Measurements from ENCODE around the gene MOB1B.
"Not testable (repeated sequence)": the region's sequence is repeated elsewhere in the genome, so short reads cannot be mapped to it uniquely, and the experiment has no call there.

Gene MOB1B

DNA sequence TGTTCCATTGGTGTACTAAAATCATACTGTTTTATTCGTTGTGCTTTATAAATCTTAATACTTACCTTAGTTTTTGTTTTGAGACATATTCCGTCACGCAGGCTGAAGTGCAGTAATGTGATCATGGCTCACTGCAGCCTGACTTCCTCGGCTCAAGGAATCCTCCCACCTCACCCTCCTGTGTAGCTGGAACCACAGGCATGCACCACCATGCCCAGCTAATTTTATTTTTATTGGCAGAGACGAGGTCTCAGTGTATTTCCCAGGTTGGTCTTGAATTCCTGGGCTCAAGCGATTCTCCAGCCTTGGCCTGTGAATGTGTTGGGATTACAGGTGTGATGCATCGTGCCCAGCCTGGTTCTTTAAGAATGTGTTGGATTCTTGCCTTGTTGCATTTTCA lies 66.9 kb downstream of the MOB1B start:
- no peak overlapping the region for H3K27ac Mint-ChIP-seq
- H3K4me1 Mint-ChIP-seq = no peaks in the 10 kb centered on the region
- H3K36me3 Mint-ChIP-seq = peaks cover 13% of the 10 kb centered on the region
- no peak overlapping the region for H3K4me3 Mint-ChIP-seq
- no peaks in the 10 kb centered on the region for H3K27me3 Mint-ChIP-seq
- H3K9me3 Mint-ChIP-seq = no peaks in the 10 kb centered on the region
- no peak for ATAC-seq

DNA sequence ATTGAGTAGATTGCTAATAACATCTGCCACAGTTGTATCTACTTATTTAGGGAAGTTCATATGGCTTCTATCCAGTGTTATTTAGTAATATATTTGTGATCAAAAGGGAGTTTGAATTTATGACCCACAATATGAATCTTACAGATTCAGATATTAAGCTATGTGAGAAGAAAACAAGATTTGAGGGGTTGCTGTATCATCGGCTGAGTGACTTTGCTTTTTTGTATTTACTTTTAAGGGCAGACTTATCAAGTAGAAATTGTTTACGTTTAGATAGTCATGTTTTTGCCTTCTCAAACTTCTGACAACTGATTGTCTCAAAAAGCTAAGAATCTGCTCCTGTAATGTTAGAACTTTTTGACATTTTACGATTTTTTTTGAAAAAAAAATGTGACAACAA lies 74.1 kb downstream of the MOB1B start:
- Mint-ChIP-seq H3K9me3 (no peaks in the 10 kb centered on the region), H3K36me3 (peaks cover 45% of the 10 kb centered on the region), H3K27ac (no peak overlapping the region), H3K4me1 (peaks cover 17% of the 10 kb centered on the region), H3K27me3 (no peaks in the 10 kb centered on the region), H3K4me3 (no peak overlapping the region)
- ATAC-seq = no peak

DNA sequence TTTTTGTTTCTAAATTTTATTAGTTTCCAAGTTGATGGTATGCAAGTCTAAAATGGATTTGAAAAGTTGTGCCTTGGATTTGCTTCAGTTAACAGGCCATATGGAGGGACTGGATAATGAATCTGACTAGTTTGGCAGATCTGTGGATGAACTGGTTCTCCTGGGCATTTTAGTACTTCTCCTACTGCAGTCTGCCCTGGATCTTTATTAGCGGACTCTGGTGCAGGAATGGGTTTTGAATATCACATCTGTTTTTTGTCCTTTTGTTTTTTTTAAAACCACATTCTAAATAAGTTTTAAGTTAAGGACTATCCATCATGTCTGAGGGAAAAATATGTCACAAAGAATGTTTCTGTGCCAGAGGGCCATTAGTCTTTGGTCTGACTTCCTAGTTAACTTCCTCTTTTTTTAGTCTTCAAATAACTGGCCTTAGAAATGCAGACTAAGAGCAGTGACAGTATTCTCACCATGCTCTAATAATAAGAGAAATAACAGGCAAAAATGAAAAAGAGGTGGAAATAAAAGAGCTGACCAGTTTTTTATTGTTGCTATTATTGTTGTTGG lies 77.4 kb downstream of the MOB1B start:
- peaks cover 40% of the 10 kb centered on the region for H3K36me3 Mint-ChIP-seq
- ATAC-seq = no peak
- peaks cover 17% of the 10 kb centered on the region for H3K4me1 Mint-ChIP-seq
- H3K27me3 Mint-ChIP-seq = no peaks in the 10 kb centered on the region
- H3K27ac Mint-ChIP-seq = peak overlapping the region; percentile 68
- no peaks in the 10 kb centered on the region for H3K9me3 Mint-ChIP-seq
- no peak overlapping the region for H3K4me3 Mint-ChIP-seq

DNA sequence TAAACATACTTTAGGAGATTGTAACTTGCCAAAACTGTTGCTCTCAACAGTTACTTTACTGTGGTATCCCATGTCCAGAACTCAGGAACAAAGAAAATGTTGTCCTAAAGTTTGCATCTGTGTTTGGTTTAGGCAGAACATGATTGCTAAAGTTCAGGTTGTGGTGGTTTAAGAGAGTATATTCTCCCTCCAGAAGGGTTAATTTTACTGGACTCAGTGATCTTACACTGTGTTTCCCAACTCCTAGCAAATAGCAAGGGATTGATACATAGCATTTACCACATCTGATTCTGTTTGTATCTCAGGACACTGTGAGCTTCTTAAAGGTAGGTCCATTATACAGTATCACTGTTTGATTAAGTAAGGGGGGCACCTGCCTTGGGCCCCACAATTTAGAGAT lies 78.0 kb downstream of the MOB1B start:
- peaks cover 17% of the 10 kb centered on the region for H3K4me1 Mint-ChIP-seq
- no peaks in the 10 kb centered on the region for H3K9me3 Mint-ChIP-seq
- peaks cover 36% of the 10 kb centered on the region for H3K36me3 Mint-ChIP-seq
- H3K4me3 Mint-ChIP-seq = no peak overlapping the region
- H3K27me3 Mint-ChIP-seq = no peaks in the 10 kb centered on the region
- peak overlapping the region; percentile 68 for H3K27ac Mint-ChIP-seq
- ATAC-seq = no peak

DNA sequence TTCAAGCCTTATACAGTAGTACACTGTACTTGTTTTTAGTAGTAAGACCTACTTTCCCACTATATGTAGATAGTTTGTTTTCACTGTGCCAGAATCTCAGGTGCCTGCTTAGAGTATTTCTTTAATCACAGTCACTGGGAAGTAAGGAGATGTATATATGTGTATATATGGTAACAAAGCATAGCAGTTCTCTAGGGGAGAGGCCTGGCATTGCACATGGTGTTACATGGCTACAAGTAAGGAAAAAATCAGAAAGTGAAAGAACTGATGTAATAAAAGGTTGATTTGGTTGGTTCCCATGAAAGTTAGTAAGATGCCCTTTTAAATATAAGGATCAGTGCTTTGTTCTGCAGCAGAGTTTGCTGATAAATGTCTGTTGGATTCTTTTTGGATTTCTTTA lies 81.9 kb downstream of the MOB1B start:
- Mint-ChIP-seq H3K27ac (no peak overlapping the region), H3K36me3 (peaks cover 13% of the 10 kb centered on the region), H3K9me3 (no peaks in the 10 kb centered on the region), H3K27me3 (no peaks in the 10 kb centered on the region), H3K4me3 (no peak overlapping the region), H3K4me1 (peaks cover 11% of the 10 kb centered on the region)
- ATAC-seq = no peak

DNA sequence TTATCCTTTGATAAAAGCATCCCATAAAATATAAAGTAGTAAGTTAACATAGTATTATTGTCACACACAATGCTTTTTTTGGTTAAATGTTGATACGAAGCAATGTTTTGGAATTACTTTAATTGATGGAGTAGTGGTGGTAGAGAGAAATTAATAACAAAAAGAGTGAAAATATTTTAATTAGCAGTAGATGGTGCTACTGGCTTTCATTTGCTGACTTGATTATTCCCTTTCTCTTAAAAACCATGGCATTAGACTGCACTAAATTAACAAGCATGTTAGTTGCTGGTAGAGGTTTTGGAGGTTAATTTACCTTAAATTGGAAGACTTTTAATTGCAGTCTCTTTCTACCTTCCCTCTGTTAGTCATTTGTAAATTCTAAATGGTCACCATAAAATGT lies 82.4 kb downstream of the MOB1B start:
- no peaks in the 10 kb centered on the region for H3K9me3 Mint-ChIP-seq
- H3K4me3 Mint-ChIP-seq = no peak overlapping the region
- ATAC-seq = no peak
- no peak overlapping the region for H3K27ac Mint-ChIP-seq
- H3K36me3 Mint-ChIP-seq = peaks cover 8% of the 10 kb centered on the region
- H3K27me3 Mint-ChIP-seq = no peaks in the 10 kb centered on the region
- peaks cover 7% of the 10 kb centered on the region for H3K4me1 Mint-ChIP-seq

DNA sequence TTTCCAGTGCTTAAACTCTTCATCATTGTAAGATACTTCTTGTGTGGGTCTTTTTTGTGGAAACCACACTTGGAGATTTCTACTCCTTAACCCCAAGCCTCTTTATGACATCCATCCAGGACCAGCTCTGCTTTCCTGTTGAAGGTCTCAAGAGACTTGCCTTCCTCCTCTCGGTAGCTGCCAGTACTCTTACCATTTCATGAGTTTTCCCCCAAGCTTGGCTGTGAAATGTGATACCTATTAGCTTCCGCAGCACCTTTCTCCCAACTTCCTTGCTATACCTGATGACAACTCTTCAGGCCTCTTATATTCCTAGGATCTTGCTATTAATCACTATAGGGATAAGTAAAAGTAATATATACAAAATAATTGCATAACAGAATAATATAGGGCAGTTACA lies 89.4 kb downstream of the MOB1B start:
- H3K27ac Mint-ChIP-seq = peak overlapping the region; percentile 87
- ATAC-seq = no peak
- peaks cover 11% of the 10 kb centered on the region for H3K36me3 Mint-ChIP-seq
- H3K4me1 Mint-ChIP-seq = peaks cover 35% of the 10 kb centered on the region
- no peak overlapping the region for H3K4me3 Mint-ChIP-seq
- H3K27me3 Mint-ChIP-seq = no peaks in the 10 kb centered on the region
- H3K9me3 Mint-ChIP-seq = no peaks in the 10 kb centered on the region

DNA sequence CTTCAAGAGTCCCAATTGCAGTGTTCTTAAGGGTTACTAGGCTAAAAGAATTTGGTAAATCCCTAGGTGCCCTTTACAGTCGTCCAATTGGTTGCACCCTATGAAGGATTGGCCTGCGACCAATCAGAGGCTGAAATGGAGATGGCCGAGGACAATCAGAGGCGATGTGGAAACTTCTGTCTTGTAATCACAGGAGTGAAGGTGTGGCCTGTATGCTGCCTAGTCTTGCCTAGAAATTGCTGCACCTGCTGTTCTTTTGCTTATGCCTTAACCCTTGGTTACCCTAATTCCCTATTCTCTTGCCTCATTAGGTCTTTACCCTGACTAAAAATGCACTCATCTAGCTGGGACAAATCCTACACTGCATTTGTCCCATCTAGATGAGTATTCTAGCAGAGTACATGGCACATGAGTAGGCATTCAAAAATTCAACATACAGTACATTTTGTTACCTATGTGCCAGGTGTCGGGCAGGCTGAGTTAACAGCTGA lies 90.3 kb downstream of the MOB1B start:
- no peaks in the 10 kb centered on the region for H3K9me3 Mint-ChIP-seq
- ATAC-seq = no peak
- peaks cover 11% of the 10 kb centered on the region for H3K36me3 Mint-ChIP-seq
- H3K27me3 Mint-ChIP-seq = no peaks in the 10 kb centered on the region
- H3K27ac Mint-ChIP-seq = peak overlapping the region; percentile 87
- peak overlapping the region; percentile 98 for H3K4me3 Mint-ChIP-seq
- H3K4me1 Mint-ChIP-seq = peaks cover 43% of the 10 kb centered on the region

DNA sequence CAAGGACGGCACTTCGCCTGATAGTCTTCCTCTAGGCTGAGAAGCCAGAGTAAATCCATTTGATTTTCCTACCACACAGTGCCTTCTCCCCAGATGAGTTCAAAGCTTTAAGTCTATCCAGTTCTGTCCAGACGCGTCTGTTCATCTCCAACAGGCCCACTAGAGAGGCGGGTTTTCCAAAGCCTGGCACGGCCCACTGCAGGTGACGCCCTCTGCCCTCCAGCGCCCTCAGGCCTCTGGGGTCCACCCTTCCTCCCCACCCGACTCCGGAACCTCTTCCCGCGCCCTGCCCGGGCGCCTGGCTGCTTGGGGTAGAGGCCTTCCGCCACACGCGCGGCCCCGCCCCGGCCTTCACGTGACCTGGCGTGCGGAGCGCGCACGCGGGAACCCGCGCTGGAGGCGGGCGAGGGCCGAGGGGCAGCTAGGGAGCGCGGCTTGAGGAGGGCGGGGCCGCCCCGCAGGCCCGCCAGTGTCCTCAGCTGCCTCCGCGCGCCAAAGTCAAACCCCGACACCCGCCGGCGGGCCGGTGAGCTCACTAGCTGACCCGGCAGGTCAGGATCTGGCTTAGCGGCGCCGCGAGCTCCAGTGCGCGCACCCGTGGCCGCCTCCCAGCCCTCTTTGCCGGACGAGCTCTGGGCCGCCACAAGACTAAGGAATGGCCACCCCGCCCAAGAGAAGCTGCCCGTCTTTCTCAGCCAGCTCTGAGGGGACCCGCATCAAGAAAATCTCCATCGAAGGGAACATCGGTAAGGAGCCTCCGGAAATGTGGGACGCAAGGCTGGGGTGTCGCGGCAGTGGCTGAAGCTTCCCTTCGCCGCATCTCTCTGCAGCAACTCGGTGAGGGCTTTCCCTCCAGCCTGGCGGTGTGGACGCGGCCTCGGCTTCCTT lies 91.3 kb downstream of the MOB1B start, which contains the start of gene DCK:
DCK (plus strand) TSS at position 469 of the 888 bp plus-strand sequence; CDS start at position 656, 187 bp downstream.
- Mint-ChIP-seq H3K9me3 (no peaks in the 10 kb centered on the region), H3K4me3 (peak within 1 kb of the TSS; percentile 98), H3K27ac (peak within 1 kb of the TSS; percentile 87), H3K36me3 (peaks cover 13% of the 10 kb centered on the region), H3K4me1 (peaks cover 50% of the 10 kb centered on the region), H3K27me3 (no peaks in the 10 kb centered on the region)
- ATAC-seq = peak; percentile 93

DNA sequence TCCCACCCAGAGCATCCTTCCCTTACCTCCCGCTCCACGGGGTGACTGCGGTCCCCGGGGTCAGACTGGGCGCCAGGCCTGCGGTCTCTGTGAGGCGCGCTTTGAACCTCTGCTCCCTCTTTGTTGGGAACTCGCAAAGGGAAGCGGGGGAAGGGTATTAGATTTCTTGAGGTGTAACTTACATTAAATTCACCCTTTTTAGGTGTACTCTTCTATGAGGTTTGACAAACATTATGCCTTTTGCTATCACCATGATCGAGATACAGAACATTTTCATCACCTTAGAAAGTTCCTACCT lies 91.8 kb downstream of the MOB1B start:
- H3K4me3 Mint-ChIP-seq = peak overlapping the region; percentile 98
- H3K36me3 Mint-ChIP-seq = peaks cover 19% of the 10 kb centered on the region
- no peaks in the 10 kb centered on the region for H3K9me3 Mint-ChIP-seq
- no peaks in the 10 kb centered on the region for H3K27me3 Mint-ChIP-seq
- H3K4me1 Mint-ChIP-seq = peaks cover 53% of the 10 kb centered on the region
- no peak for ATAC-seq
- peak overlapping the region; percentile 87 for H3K27ac Mint-ChIP-seq

DNA sequence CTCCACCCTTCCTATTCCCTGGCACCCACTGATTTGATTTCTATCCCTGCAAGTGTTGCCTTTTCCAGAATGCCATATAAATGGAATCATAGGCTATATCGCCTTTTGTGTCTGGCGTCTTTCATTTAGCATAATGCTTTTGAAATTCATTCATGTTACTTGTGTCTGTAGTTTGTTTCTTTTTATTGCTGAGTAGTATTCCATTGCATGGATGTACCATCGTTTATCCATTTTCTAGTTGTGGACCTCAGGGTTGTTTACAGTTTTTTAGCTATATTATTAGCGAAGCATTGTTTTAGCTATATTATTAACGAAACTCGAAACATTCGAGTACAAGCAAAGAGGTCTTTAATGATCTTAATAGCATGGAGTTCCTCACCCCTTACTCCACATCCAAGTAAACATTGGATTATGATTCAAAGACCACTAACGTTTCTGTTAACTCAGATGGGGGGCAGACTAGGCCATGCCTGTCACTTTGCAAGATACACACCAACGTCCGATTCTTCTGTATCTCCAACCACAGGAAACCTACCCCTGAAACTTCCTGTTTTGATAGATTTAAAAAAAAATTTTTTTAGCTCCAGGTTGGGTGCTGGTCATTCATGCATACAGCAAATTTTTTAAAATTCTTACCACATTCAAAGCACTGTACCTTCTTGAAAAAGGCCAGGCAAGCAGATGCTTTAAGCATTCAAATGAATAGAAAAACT lies 92.4 kb downstream of the MOB1B start:
- Mint-ChIP-seq H3K4me1 (peaks cover 58% of the 10 kb centered on the region), H3K27me3 (no peaks in the 10 kb centered on the region), H3K36me3 (peaks cover 24% of the 10 kb centered on the region), H3K9me3 (no peaks in the 10 kb centered on the region), H3K4me3 (peak overlapping the region; percentile 98), H3K27ac (peak overlapping the region; percentile 87)
- ATAC-seq = peak; percentile 68

DNA sequence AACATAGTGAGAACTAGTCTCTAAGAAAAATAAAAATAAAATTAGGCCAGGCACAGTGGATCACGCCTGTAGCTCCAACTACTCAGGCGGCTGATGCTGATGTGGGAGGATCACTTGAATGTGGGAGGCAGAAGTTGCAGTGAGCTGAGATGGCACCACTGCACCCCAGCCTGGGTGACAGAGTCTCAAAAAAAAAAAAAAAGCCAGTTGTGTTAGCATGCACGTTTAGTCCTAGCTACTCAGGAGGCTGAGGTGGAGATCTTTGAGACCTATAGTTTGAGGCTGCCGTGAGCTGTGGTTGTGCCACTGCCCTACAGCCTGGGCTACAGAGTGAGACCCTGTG lies 93.8 kb downstream of the MOB1B start:
- H3K36me3 Mint-ChIP-seq = peaks cover 38% of the 10 kb centered on the region
- H3K9me3 Mint-ChIP-seq = no peaks in the 10 kb centered on the region
- peak overlapping the region; percentile 98 for H3K4me3 Mint-ChIP-seq
- H3K4me1 Mint-ChIP-seq = peaks cover 73% of the 10 kb centered on the region
- no peaks in the 10 kb centered on the region for H3K27me3 Mint-ChIP-seq
- ATAC-seq = no peak
- peak overlapping the region; percentile 87 for H3K27ac Mint-ChIP-seq

DNA sequence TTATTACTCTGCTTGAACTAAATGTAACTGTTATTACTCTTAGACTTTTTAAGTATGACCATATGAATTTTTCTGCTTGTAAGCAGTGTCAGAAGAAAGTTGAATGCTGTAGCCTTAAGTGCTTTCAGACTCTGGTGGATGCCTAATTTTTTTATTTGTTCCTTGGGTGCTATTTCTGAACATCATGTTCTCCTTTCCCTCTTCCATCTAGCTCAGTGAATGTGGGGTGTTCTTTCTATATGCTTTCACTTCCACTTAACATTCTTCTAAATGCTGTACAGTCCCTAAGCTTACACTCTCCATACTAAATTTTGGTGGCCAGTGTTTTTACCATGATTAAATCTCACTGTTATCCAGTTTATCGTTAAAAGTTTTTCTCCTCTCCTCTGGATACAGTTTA lies 94.9 kb downstream of the MOB1B start:
- H3K27me3 Mint-ChIP-seq = no peaks in the 10 kb centered on the region
- peaks cover 81% of the 10 kb centered on the region for H3K4me1 Mint-ChIP-seq
- peak overlapping the region; percentile 87 for H3K27ac Mint-ChIP-seq
- H3K4me3 Mint-ChIP-seq = peak overlapping the region; percentile 98
- H3K36me3 Mint-ChIP-seq = peaks cover 49% of the 10 kb centered on the region
- no peak for ATAC-seq
- H3K9me3 Mint-ChIP-seq = peaks cover 2% of the 10 kb centered on the region

DNA sequence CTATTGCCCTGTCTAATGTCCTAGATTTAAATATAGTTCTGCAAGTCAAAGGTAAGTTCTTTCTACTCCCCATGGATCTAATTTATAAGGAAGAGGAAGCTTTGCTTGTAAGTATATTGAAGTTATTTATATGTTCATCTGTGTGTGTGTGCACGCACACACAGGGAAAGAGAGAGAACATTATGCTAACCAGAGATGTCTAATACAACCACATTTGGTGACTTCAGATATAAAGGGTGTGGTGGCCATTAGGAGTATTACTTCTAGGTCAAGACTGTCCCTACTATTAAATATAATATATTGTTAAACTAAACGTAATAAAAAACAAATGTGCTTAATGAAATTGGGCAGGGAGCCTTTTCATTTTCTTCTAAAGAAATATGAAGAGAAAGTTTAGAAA lies 95.4 kb downstream of the MOB1B start:
- H3K36me3 Mint-ChIP-seq = peaks cover 54% of the 10 kb centered on the region
- H3K4me1 Mint-ChIP-seq = peaks cover 81% of the 10 kb centered on the region

DNA sequence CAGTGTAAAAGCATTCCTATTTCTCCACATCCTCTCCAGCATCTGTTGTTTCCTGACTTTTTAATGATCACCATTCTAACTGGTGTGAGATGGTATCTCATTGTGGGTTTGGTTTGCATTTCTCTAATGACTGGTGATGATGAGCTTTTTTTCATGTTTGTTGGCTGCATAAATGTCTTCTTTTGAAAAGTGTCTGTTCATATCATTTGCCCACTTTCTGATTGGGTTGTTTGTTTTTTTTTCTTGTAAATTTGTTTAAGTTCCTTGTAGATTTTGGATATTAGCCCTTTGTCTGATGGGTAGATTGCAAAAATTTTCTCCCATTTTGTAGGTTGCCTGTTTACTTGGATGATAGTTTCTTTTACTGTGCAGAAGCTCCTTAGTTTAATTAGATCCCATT lies 97.5 kb downstream of the MOB1B start:
- not testable (repeated sequence) for H3K27me3 Mint-ChIP-seq, ATAC-seq, H3K4me3 Mint-ChIP-seq, H3K9me3 Mint-ChIP-seq
- H3K4me1 Mint-ChIP-seq = peaks cover 94% of the 10 kb centered on the region
- H3K27ac Mint-ChIP-seq = peak overlapping the region; percentile 94
- peaks cover 61% of the 10 kb centered on the region for H3K36me3 Mint-ChIP-seq

More for the DNA sequence above, 95.4 kb downstream of the MOB1B start:
- Mint-ChIP-seq H3K27me3 (no peaks in the 10 kb centered on the region), H3K4me3 (peak overlapping the region; percentile 98), H3K27ac (peak overlapping the region; percentile 87), H3K9me3 (peaks cover 4% of the 10 kb centered on the region)
- ATAC-seq = no peak
